RWPE1 (cell line): ENCODE data around the gene EEIG1.

ENCODE experiments used
- CTCF ChIA-PET: fragments of 350-600 bp; sonication (Branson Sonifier 250); formaldehyde crosslinking; extraction: SDS; loops from one replicate; lab custom pipeline; 2021; lab: Yijun Ruan, JAX
- POLR2A ChIA-PET: fragments of 400-600 bp; formaldehyde crosslinking; extraction: SDS; loops from one replicate; lab custom pipeline; 2020; ENCODE audit warnings: antibody characterized with exemption; ENCODE audit not compliant: low non-redundant PET; lab: Yijun Ruan, JAX
- DNase-seq: peaks from one replicate; pipeline ENCODE4 v3.0.0; 2012; ENCODE audit warnings: low spot score
- H3K27ac ChIP-seq: fragments of 450-650 bp; 2 replicates; pipeline ENCODE4 v1.5.1; 2017
- CTCF ChIP-seq: fragments of 450-650 bp; conservative IDR thresholded peaks from 2 replicates; pipeline ENCODE4 v1.5.1; 2017; ENCODE audit warnings: low read depth, mild to moderate bottlenecking

Gene EEIG1

DNA sequence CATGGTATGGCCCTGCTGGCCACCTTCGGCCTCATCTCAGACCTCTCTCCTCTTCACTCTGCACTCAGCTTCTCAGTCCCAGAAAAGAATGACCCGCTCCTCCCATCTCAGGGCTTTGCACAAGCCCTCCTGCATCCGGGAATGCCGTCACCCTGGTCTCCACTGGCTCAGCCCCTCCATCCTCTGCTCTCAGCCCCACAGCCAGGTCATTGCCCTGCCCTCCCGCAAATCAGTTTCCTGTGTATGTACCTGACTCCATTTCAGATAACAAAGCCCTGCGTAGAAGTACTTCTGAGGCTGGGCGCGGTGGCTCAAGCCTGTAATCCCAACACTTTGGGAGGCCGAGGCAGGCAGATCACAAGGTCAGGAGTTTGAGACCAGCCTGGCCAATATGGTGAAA lies 28.9 kb upstream of the EEIG1 start:
- TF ChIP-seq CTCF = no peak
- H3K27ac ChIP-seq = no peak overlapping the region
- POLR2A ChIA-PET = no interaction called here
- CTCF ChIA-PET = no interaction called here
- DNase-seq = no peak

- CTCF ChIA-PET = no interaction called here
- POLR2A ChIA-PET = no interaction called here
- no peak for TF ChIP-seq CTCF
- DNase-seq = no peak
- H3K27ac ChIP-seq = no peak overlapping the region
Measured at GRCh38 chr9:128008171-128008570, 27.4 kb upstream of the EEIG1 start.

- no peak overlapping the region for H3K27ac ChIP-seq
- DNase-seq = no peak
- ChIA-PET POLR2A (no interaction called here), CTCF (interaction anchor here (0.9 kb wide), 1 partner anchor 27 kb away, joined by 3 read pairs; no protein-coding TSS in a partner anchor)
- no peak for TF ChIP-seq CTCF
Measured at GRCh38 chr9:128007566-128008138, 26.9 kb upstream of the EEIG1 start.

- CTCF ChIA-PET = interaction anchor here (0.7 kb wide), 1 partner anchor 54 kb away, joined by 4 read pairs; no protein-coding TSS in a partner anchor
- no peak overlapping the region for H3K27ac ChIP-seq
- peak; percentile 50 for DNase-seq
- no peak for TF ChIP-seq CTCF
- POLR2A ChIA-PET = interaction anchor here (0.6 kb wide), 2 partner anchors 55 to 77 kb away, joined by 5 to 6 read pairs; no protein-coding TSS in a partner anchor
Measured at GRCh38 chr9:128006332-128006996, 25.7 kb upstream of the EEIG1 start.

DNA sequence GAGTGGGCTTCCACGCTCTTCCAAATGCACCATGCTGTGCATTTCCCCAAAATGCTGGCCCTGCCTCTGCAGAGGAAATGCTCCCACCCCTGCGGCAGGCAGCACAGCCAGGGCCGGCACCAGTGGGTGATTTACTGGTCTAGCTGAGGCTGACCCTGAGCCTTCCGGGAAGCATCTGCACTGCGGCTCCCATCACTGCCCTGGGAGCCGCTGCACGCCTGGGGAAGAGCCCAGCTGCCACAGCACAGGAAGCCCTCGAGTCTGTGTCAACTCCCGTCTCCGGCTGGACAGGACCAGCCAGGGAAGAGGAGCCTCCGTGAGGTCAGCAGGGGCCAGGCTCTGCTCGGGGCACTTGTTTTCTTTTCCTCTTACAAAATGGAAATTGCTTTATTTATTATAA lies 25.1 kb upstream of the EEIG1 start:
- DNase-seq = no peak
- no peak overlapping the region for H3K27ac ChIP-seq
- POLR2A ChIA-PET = interaction anchor here (0.6 kb wide), 2 partner anchors 54 to 76 kb away, joined by 5 to 6 read pairs; no protein-coding TSS in a partner anchor
- CTCF ChIA-PET = interaction anchor here (0.7 kb wide), 1 partner anchor 53 kb away, joined by 4 read pairs; no protein-coding TSS in a partner anchor
- TF ChIP-seq CTCF = no peak

DNA sequence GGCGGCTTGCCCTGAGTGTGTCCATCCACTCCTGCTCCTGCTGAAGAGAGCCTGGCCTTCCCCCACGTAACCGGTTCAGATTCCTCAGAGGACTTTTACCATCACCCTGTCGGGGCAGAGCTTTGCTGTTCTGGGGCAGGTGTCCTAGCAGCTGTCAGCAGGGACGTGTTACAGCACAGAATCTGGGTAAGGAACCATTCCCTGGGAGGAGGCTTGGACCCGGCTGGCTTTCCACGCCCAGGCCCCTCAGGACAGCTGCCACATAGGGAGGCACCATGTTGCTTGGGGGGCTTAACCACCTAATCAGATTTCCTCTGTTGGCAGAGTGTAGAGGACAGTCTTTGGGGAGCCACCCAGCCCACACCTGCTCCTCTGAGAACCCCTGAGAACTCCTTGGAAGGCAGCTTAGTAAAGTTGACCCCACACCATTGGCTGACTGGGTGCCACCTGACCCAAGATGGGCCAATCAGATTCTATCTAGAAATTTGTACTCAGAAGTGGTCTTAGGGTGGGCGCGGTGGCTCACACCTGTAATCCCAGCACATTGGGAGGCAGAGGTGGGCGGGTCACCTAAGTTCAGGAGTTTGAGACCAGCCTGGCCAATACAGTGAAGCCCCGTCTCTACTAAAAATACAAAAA lies 23.3 kb upstream of the EEIG1 start:
- TF ChIP-seq CTCF = no peak
- ChIA-PET CTCF (interaction anchor here (1.1 kb wide), 1 partner anchor 11 kb away, joined by 3 read pairs; no protein-coding TSS in a partner anchor), POLR2A (interaction anchor here (0.8 kb wide), 1 partner anchor 29 kb away, joined by 3 read pairs; no protein-coding TSS in a partner anchor)
- no peak overlapping the region for H3K27ac ChIP-seq
- no peak for DNase-seq
